GM19193 (cell line): ENCODE measurements around the gene ATP9A.

Experiments
- POLR2A ChIP-seq: IDR thresholded peaks from 4 replicates; pipeline ENCODE4 v1.6.1; 2011; ENCODE audit not compliant: insufficient read depth, insufficient read length; ENCODE audit errors: extremely low read depth

ATP9A gene

GRCh38 chr20:51563486-51564332 lies 204.5 kb downstream of the ATP9A start:
- no peak for TF ChIP-seq POLR2A

GRCh38 chr20:51563174-51563485 lies 205.1 kb downstream of the ATP9A start:
- no peak for TF ChIP-seq POLR2A

- TF ChIP-seq POLR2A = no peak
Observed at GRCh38 chr20:51562332-51563173, 205.6 kb downstream of the ATP9A start.

- TF ChIP-seq POLR2A = no peak
Observed at GRCh38 chr20:51562027-51562331, 206.2 kb downstream of the ATP9A start.

GRCh38 chr20:51560550-51561307 lies 207.5 kb downstream of the ATP9A start:
- TF ChIP-seq POLR2A = no peak

GRCh38 chr20:51560042-51560441 lies 208.1 kb downstream of the ATP9A start:
- TF ChIP-seq POLR2A = no peak

- TF ChIP-seq POLR2A = no peak
Observed at GRCh38 chr20:51554538-51555165, 213.5 kb downstream of the ATP9A start.

GRCh38 chr20:51553897-51554486 lies 214.2 kb downstream of the ATP9A start:
- no peak for TF ChIP-seq POLR2A

- no peak for TF ChIP-seq POLR2A
Observed at GRCh38 chr20:51551186-51551585, 217.0 kb downstream of the ATP9A start.

- TF ChIP-seq POLR2A = no peak
Observed at GRCh38 chr20:51549474-51549873, 218.7 kb downstream of the ATP9A start.

GRCh38 chr20:51547951-51548350 lies 220.2 kb downstream of the ATP9A start:
- no peak for TF ChIP-seq POLR2A
